MM.1S (cell line): Measurements from ENCODE around the gene INSYN1.

ENCODE experiments used
- CTCF ChIP-seq: fragments of 300-600 bp; sonication (generic); IDR thresholded peaks from 2 replicates; pipeline ENCODE4 v1.5.1; 2016; ENCODE audit warnings: antibody characterized with exemption, low read length, mixed read lengths
- EZH2phosphoT487 ChIP-seq: fragments of 300-600 bp; sonication (generic); IDR thresholded peaks from 2 replicates; pipeline ENCODE4 v1.6.1; 2018; ENCODE audit warnings: antibody characterized with exemption, low read length

DNA sequence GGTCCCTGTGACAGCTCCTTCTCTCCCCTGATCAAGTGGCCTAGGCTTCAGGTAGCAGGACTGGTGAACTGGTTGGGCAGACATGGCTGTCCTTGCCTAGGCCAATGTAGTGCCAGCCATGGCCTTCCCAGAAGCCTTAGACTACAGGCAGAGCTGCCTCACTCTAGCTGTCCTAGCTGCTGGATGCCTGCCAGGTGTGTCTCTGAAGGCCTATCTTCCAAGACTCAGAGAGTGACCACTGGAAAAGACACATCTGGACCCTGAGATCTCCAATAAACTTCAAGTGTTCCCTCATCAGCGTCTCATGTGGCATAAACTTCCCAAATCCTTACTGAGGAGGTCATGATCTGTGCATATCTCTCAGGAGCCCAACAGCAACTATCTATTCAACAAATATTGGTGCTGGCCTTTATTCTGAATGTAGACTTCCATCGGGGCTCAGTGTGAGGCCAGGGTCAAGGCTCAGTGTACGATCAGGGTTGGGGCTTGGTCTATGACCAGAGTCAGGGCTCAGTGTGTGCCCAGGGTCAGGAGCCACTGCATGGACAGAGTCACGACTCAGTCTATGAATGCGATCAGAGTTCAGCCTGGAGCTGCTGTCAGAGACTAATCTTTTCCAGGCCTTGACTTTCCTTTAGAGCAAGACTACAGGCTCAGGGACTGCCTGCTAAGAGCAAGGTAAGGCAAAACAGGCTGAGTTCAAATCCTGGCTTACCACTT lies 36.5 kb upstream of the INSYN1 start:
- TF ChIP-seq CTCF: no peak
- TF ChIP-seq EZH2phosphoT487: no peak
